SW 1271 (cell line): ENCODE measurements around the gene YJEFN3.

Experiments used
- DNase-seq, 2 experiments: peaks; one replicate each; lab custom pipeline; 2025; lab: John Stamatoyannopoulos, UW

The YJEFN3 gene

GRCh38 chr19:19554074-19555023 lies 25.6 kb downstream of the YJEFN3 start:
- DNase-seq: peak in 1 of 2 experiments; percentile 27

- no peak for DNase-seq
Measured at GRCh38 chr19:19558055-19558454, 29.3 kb downstream of the YJEFN3 start.

GRCh38 chr19:19558636-19559035 lies 29.9 kb downstream of the YJEFN3 start:
- no peak for DNase-seq

GRCh38 chr19:19559931-19560330 lies 31.2 kb downstream of the YJEFN3 start:
- DNase-seq: no peak

- DNase-seq: no peak
Measured at GRCh38 chr19:19561946-19562664, 33.4 kb downstream of the YJEFN3 start.

GRCh38 chr19:19562665-19563347 lies 34.1 kb downstream of the YJEFN3 start:
- no peak for DNase-seq

GRCh38 chr19:19563348-19563848 lies 34.7 kb downstream of the YJEFN3 start:
- no peak for DNase-seq

- no peak for DNase-seq
Measured at GRCh38 chr19:19566306-19566705, 37.6 kb downstream of the YJEFN3 start.

GRCh38 chr19:19567391-19567790 lies 38.7 kb downstream of the YJEFN3 start:
- no peak for DNase-seq

- DNase-seq: no peak
Measured at GRCh38 chr19:19568802-19569756, 40.4 kb downstream of the YJEFN3 start.

GRCh38 chr19:19570571-19570970 lies 41.9 kb downstream of the YJEFN3 start:
- DNase-seq: no peak

- no peak for DNase-seq
Measured at GRCh38 chr19:19571071-19571786, 42.5 kb downstream of the YJEFN3 start.

GRCh38 chr19:19575411-19575810 lies 46.7 kb downstream of the YJEFN3 start:
- DNase-seq: no peak

GRCh38 chr19:19578252-19578651 lies 49.5 kb downstream of the YJEFN3 start:
- no peak for DNase-seq

- DNase-seq: no peak
Measured at GRCh38 chr19:19579533-19580361, 51.0 kb downstream of the YJEFN3 start.

GRCh38 chr19:19580418-19580817 lies 51.7 kb downstream of the YJEFN3 start:
- DNase-seq: no peak

GRCh38 chr19:19581391-19581790 lies 52.7 kb downstream of the YJEFN3 start:
- DNase-seq: no peak

GRCh38 chr19:19582471-19582870 lies 53.8 kb downstream of the YJEFN3 start:
- DNase-seq: no peak

- no peak for DNase-seq
Measured at GRCh38 chr19:19584356-19584755, 55.6 kb downstream of the YJEFN3 start.
